Cardiac fibroblast (primary cell): ENCODE results near the gene NRGN.
A peak's percentile ranks its signal among the peaks of the same experiment; 100 is the strongest.

Source experiments
- DNase-seq, 2 donors: peaks; one replicate each; pipeline versions ENCODE4 v3.0.0 to v3.0.0-alpha.2; 2010; ENCODE audit warnings: low read depth in 2 of 2
- H3K4me3 ChIP-seq, 2 donors: replicated peaks in 1 of 2; 1 replicate in 1 of 2; 2 replicates in 1 of 2; pipeline ENCODE4 v1.5.1; 2011; ENCODE audit warnings: low read depth in 2 of 2, low read length in 2 of 2, mild to moderate bottlenecking in 2 of 2, moderate library complexity in 1 of 2
- CTCF ChIP-seq: IDR thresholded peaks from one replicate; pipeline ENCODE4 v1.5.1; 2011; ENCODE audit warnings: low read depth, mild to moderate bottlenecking, low read length, inconsistent platforms

Gene NRGN

GRCh38 chr11:124760205-124760652, 20.5 kb downstream of the NRGN start:
- H3K4me3 ChIP-seq = no peak overlapping the region
- TF ChIP-seq CTCF = no peak
- DNase-seq = no peak

- TF ChIP-seq CTCF = no peak
- no peak overlapping the region for H3K4me3 ChIP-seq
- DNase-seq = no peak
These were observed 21.1 kb downstream of the NRGN start for GRCh38 chr11:124760806-124761205.

- TF ChIP-seq CTCF = no peak
- DNase-seq = no peak
- H3K4me3 ChIP-seq = peak overlapping the region; percentile 8 to 51
These were observed 21.8 kb downstream of the NRGN start for GRCh38 chr11:124761301-124762104.

GRCh38 chr11:124762105-124762623, 22.4 kb downstream of the NRGN start, which contains the start of gene ESAM:
TSS of gene ESAM (minus strand) at chr11:124762290. CDS start at chr11:124762154, 136 bp downstream.
- no peak for DNase-seq
- H3K4me3 ChIP-seq = peak within 1 kb of the TSS; percentile 46 to 51
- TF ChIP-seq CTCF = no peak

- DNase-seq = no peak
- peak overlapping the region; percentile 46 to 51 for H3K4me3 ChIP-seq
- TF ChIP-seq CTCF = no peak
These were observed 22.9 kb downstream of the NRGN start for GRCh38 chr11:124762624-124763155.

GRCh38 chr11:124763156-124763947, 23.6 kb downstream of the NRGN start:
- DNase-seq = peak; percentile 74 to 78
- H3K4me3 ChIP-seq = peak overlapping the region; percentile 46 to 51
- peak; percentile 82 for TF ChIP-seq CTCF
